NCI-H2107 treated with DMSO at 0.1 percent for 48 hours (cell line): ENCODE measurements around the gene SLC10A3.
"Not testable (repeated sequence)": the region's sequence is repeated elsewhere in the genome, so short reads cannot be mapped to it uniquely, and the experiment has no call there.

Experiments
- DNase-seq: peaks from one replicate; lab custom pipeline; 2025; ENCODE audit not compliant: unreplicated experiment; lab: John Stamatoyannopoulos, UW

The SLC10A3 gene

DNA sequence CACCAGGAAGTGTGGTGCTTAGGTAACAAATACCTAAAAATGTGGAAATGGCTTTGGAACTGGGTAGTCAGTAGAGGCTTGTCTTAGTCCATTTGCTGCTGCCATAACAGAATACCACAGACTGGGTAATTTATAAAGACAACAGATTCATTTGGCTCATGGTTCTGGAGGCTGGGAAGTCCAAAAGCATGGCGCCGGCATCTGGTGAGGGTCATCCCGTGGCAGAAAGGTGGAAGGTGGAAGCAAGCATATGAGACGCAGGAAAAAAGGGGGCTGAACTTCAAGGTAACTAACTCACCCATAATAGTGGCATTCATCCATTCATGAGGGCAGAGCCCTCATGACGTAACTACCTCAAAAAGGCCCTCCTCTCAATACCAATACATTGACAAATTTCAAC lies 19.0 kb upstream of the SLC10A3 start:
- no peak for DNase-seq

DNA sequence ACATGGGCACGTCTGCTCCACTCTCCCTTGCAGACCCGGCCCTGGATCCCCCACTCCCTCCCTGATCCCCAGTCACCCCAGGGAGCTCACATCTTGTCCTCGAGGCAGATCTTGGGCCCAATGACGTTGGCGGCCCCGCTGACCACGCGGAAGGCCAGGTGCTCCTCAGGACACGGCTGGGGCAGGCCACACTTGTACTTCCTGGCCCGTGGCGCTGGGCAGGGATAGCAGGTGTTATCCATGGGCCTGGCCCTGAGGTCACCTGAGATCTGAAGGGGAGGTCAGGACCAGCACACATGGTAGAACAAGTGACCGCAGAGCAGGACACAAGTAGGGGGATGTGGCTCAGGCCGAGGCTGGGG lies 17.9 kb upstream of the SLC10A3 start:
- no peak for DNase-seq

GRCh38 chrX:154507673-154508383 lies 17.4 kb upstream of the SLC10A3 start:
- no peak for DNase-seq

DNA sequence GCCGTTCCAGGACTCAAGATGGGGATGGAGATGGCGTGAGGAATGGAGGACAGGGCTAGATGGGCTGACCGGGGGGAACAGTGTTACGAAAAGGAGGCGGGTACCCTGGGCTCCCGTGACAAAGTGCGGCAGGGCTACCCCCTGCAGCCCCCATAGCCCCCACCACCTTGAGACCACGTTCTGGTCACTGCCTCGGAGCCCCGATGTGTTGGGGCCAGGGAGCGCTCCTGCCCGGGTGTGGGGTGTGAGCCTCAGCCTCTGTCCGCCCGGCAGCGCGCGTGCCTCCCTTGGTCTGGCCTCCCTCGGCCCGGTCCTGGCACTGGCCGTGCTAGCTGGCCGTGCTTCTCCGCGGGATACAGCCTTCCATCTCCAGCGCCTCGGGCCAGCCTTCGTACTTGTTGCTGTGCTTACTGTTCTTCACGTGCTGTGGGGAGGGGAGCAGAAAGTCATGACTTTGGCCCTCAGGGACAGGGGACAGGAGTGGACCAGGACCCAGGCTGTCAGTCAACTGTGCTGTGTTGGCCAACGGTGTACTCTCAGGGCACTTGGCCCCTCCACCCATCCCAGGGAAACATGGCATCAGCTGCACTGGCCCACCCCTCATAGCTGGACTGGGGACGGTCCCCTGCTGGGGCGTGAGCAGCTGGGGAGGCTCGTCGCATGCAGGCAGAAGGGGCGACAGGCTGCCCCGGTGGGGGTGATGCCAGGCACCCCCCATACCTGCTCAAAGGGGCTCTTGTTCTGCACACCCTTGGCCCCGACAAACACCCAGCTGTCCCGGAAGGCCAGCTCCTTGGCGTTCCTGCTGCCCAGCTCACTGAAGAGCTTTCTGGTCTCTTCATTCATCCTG lies 16.3 kb upstream of the SLC10A3 start:
- no peak for DNase-seq

DNA sequence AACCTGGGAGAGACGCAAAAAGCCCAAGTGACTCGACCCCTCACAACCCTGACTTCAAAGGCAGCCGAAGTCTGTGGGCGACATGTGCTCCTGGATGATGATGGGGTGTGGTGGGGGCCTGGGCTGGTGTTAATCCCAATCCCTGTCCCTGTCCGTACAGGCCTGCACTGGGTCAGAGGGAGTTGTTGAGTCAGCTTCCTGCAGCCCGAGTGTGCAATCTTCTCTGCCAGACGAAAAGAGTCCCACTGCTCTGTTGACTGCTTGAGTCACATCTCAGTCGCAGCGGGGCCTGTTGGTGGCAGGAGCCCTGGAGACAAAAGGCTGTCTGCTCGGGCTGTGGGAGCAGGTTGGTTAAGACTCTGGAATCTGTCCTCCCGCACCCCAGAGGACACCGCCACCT lies 15.3 kb upstream of the SLC10A3 start:
- DNase-seq, result no peak

DNA sequence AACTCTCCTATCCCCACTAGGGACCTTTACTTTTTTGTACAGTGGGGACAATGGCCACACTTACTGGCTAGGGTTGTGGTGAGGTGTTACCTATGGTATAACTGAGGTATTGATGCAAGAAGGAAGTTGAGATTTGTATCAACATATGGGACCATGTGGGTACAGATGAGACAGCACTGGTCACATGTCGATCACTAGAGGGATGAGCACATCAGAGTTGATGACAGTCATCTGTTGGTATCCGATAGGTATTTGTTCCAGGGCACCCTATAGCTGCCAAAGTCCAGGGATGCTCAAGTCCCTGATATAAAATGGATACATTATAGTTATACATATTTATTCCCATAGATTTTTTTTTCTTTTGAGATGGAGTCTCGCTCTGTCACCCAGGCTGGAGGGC lies 12.6 kb upstream of the SLC10A3 start:
- DNase-seq, result no peak

GRCh38 chrX:154502098-154502497 lies 11.7 kb upstream of the SLC10A3 start:
- DNase-seq, result no peak

DNA sequence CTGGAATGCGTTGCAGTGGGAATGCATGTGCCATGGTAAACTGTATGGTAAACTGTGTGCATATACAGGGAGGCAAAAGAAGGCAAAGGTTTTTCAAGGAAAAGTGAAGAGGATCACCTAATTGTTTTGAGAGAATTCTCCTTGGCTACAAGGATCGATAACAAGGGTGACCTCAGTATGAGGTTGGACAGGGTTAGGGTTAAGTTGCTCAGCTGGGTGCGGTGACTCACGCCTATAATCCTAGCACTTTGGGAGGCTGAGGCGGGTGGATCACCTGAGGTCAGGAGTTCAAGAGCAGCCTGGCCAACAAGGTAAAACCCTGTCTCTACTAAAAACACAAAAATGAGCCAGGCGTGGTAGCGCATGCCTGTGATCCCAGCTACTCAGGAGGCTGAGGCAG lies 11.0 kb upstream of the SLC10A3 start:
- not testable (repeated sequence) for DNase-seq

DNA sequence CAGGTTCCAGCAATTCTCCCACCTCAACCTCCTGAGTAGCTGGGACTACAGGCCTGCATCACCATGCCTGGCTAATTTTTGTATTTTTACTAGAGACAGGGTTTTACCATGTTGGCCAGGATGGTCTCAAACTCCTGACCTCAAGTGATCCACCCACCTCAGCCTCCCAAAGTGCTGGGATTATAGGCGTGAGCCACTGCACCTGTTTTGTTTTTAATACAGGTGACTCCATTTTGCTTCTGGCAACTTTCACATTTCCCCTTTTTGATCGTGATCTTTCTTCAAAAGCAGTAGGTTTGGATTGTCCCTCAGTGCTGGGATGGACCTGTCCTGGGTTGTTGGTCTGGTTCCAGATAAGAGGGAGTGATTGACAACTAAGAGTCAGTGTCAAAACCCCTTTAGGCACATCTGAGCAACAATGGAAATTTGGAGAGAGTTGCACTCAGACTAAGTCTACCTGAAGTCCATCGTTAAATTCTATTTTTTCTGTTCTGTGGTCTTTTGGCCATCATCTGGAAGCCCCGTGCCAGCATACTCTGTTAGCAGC lies 6.2 kb upstream of the SLC10A3 start:
- DNase-seq, result not testable (repeated sequence)

GRCh38 chrX:154495472-154495922 lies 5.1 kb upstream of the SLC10A3 start:
- DNase-seq, result no peak

DNA sequence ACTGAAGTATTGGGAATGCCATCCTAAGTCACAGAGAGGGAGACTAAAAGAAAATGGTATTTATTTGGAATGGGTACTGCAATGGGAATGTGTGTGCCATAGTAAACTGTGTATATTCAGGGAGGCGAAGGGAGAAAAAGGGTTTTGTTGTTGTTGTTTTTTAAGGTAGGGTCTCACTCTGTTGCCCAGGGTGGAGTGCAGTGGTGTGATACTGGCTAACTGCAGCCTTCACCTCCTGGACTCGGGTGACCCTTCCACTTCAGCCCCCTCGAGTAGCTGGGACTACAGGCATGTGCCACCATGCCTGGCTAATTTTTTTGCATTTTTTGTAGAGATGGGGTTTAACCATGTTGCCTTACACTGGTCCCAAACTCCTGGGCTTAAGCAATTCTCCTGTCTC lies 4.3 kb upstream of the SLC10A3 start:
- DNase-seq, result no peak

DNA sequence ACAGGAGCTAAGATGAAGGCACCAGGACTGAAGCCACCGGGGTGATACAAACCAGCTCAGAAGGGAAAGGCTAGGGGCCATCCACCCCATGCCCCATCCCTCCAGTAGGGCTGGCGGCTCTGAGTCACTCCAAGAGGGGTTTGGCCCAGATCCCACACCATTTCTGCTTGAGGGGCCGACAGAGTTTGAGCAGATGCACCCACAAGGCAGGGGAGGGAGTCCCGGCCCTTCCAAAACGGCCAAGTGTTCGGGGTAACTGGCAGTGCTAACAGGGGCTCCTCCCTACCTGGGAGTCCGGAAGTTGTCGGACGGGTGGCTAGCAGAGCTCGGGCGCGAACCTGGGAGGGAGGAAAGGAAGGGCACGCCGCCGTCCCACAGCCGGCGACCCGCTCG lies 412 bp downstream of the SLC10A3 start:
- DNase-seq, result no peak

GRCh38 chrX:154489182-154489581 lies 1.2 kb downstream of the SLC10A3 start:
- DNase-seq, result no peak

DNA sequence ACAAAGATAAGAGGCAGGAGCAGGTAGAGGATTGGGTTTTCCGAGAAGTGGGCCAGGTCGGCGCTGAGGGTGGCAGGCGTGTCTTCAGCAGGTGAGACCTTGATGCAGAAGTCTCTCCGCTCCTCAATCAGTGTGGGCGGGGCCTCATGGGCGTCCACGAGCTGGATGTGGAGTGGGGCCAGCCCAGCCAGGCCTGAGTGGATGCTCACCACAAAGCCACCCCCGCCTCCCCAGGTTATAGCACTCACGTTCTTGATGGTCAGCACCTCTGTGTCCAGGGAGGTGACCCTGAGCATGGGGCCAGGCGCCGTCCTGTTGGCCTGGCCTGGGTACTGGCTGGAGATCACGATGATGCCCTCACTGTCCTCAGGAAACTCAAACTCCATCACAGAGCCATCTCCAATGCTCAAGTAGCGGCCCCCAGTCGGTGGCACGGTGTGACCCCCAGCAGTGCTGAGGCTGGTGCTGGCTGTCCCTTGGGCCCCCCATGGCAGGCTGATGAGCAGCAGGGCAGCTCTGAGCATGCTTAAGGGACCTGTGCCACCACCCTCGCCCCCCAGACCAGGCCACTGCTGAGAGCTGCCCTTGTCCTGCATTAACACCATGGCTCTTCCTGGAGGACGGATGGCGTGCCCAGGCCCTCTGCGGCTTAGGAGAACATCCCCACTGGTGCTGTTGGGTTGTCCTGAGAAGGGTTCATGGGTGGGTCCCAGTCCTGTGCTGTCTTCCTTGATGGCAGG lies 1.9 kb downstream of the SLC10A3 start:
- no peak for DNase-seq

GRCh38 chrX:154487518-154488290 lies 2.7 kb downstream of the SLC10A3 start:
- no peak for DNase-seq

GRCh38 chrX:154486396-154487207 lies 3.8 kb downstream of the SLC10A3 start, which contains the start of gene UBL4A:
Gene UBL4A, minus strand, starts transcription at chrX:154486615. Its CDS starts 31 bp downstream, at chrX:154486584.
- DNase-seq, result no peak

- no peak for DNase-seq
Observed at GRCh38 chrX:154486052-154486395, 4.4 kb downstream of the SLC10A3 start.

GRCh38 chrX:154485150-154486051 lies 5.0 kb downstream of the SLC10A3 start:
- peak; percentile 20 for DNase-seq
